ENCODE measurements around the gene ANKIB1.
A peak's percentile ranks its signal among the peaks of the same experiment; 100 is the strongest.

The ANKIB1 gene

DNA sequence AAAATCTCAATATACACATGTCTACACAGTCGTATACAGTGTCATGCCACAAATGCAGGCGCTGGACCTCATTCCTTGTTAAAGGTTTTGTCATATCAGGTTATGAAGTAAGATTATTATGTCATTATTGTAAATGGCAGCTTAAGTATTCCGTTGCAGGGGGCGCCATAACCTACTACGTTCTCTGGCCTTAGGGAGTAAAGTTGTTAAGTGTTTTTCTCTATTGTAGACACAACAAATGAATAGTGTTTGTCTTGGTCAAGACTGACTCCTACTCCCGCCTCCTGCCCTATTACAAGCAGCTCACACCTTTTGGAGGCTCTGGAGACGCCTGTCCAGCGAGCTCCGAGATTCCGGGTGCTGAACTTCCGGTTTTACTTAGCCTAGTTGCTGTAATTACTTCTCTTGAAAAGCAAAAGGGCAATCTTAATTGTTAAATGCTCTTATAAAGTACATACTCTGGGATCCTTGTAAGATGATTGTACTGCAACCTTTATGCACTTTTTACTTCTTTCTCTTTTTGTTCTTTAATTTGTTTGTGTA is 202.5 kb downstream of the ANKIB1 start:
- DNase-seq (ENCODE audit: low spot score): peak; percentile 87

All from SW480 (cell line).